Measurements from ENCODE around the gene RPS2.
"Not testable (repeated sequence)": the region's sequence is repeated elsewhere in the genome, so short reads cannot be mapped to it uniquely, and the experiment has no call there.

The RPS2 gene

DNA sequence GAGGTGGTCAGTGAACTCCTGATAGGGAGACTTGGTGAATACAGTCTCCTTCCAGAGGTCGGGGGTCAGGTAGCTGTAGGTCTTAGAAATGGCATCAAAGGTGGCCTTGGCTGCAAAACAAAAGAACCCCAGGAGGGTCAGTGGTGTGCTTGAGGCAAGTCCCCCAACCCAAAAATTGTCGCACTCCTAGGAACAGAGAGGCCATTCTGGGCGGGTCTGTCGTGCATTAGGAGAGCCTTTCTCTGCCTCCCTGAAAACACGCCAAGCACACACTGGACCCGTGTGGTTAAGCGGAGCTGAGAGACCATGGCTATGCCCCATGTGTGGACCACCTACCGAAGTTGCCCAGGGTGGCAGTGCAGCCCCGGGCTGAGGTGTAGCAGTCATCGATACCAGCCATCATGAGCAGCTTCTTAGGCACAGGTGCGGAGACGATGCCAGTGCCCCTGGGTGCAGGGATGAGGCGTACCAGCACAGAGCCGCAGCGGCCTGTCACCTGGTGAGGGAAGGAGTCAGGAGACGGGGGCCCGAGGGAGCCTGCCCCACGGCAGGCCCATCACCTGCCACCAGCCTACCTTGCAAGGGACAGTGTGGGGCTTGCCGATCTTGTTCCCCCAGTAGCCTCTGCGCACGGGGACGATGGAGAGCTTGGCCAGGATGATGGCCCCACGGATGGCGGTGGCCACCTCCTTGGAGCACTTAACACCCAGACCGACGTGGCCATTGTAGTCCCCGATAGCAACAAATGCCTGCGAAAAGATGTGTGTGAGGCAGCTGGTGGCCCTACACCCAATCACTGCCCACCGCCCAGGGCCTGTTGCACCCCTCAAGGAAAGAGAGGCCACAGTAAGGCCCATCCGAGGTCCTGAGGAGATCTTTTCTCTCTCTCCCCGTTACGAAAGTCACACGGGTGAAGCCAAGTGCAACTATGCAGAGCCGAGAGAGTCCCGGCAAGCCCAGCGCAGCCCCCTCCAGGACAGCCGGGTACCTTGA lies 2.2 kb downstream of the RPS2 start:
- not testable (repeated sequence) for DNase-seq

DNA sequence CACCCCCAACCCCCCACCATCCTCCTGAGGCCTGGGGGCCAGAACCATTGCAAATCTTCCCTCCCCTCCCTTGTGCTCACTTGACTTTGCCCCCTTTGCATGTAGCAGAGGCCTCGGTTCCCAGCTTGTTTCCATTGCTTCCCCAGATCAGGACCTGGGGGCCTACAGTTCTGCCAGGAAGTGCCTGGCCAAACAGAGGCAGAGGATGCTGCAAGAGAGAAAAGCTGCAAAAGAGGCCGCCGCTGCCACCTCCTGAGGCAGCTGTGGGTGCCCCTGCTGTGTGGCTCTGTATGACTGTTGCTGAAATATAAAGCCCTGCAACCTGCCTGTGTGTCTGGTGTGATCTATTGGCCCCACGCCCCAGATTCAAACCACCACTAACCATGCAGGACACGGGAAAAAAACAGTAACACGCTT lies 3.0 kb downstream of the RPS2 start:
- DNase-seq, result no peak

DNA sequence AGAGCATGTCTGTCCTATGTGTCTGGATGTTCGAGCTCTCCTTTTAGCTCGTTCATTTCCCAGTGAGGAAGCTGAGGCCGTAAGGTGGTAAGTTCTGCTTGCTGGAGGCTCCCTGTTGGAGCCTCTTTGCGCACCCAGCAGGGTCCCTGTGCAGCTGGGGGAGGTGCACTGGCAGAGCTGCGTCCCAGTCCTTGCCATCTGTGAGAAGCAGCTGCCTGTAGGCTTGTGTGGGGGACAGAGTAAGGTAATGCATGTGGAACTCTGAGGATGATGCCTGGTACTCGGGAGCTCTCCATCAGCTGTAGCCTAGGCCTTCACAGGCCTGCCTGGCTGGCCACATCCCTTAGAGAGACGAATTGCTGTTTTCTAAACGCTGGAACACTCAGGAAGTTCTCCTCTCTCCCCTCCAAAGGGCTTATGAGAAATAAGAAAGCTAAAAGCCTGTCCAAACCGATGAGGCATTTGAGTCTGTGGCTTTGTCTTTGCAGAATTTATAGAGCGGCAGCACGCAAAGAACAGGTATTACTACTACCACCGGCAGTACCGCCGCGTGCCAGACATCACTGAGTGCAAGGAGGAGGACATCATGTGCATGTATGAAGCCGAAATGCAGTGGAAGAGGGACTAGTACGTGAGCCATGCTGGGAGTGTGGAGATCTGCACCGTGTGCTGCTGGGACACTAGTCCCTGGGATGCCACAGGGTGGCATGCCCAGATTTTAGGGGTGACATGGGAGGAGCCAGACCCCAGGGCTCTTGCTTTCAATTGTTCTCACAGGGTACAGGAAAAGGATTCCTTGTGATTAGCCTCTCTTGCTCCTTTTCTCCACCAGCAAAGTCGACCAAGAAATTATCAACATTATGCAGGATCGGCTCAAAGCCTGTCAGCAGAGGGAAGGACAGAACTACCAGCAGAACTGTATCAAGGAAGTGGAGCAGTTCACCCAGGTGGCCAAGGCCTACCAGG lies 3.7 kb downstream of the RPS2 start:
- DNase-seq, result peak; percentile 38

DNA sequence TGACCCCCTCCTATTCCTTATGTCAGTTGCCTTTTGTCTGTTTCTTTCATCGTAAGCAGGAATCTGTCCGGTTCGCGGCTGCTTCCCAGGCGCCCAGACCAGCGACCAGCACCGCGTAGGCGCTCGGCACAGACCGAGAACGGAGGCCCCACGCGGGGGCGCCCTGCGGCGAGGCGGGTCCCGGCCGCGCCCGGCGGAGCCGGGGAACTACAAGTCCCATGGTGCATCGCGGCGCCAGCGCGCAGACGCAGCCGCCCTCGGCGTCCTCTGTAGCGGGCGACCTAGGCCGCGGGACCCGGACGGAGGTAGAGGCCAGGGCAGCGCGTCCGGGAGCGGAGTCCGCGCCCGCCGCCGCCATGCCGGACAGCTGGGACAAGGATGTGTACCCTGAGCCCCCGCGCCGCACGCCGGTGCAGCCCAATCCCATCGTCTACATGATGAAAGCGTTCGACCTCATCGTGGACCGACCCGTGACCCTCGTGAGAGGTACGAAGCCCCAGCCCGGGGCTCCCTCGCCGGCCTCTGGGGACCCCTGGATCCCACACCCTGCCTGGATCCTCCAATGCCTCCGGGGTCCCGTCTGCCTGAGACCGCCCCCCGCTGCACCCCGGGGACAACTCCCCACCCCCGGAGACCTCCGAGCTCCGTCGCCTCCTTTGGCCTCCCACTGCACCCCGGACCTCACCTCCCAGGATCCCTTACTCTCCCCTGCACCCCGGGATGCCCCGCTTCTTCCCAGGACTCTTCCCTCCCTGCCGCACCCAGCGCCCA lies 5.2 kb downstream of the RPS2 start, which contains the start of gene NDUFB10:
Gene NDUFB10, plus strand, starts transcription at position 270 of the 771 bp plus-strand sequence. Its CDS starts 87 bp downstream, at position 357.
- DNase-seq, result peak; percentile 93

DNA sequence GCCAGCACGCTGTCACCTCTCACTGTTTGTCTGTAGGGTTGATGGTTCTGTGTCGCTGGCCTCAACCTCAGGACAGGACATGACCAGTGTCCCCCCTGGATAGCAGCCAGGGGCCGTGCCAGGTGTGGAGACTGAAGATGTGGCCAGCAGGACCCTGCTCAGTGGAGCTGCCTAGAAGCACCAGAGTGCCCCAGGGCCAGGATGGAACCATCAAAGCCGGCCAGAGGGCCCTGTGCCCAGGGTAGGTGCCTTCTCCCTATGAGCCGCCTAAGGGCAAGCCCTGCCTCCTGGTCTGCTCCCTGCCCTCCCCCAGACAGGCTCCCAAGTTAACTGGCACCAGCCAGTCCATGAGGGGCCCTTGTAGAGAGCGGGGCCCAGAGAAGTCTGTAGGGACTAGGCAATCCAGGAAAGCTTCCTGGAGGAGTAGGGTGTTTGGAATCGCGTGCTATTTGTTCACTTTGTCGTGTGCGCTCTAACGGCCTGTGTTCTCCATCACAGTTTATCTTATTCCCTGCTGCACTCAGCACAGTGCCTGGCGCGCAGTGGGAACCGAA lies 5.8 kb downstream of the RPS2 start:
- no peak for DNase-seq

DNA sequence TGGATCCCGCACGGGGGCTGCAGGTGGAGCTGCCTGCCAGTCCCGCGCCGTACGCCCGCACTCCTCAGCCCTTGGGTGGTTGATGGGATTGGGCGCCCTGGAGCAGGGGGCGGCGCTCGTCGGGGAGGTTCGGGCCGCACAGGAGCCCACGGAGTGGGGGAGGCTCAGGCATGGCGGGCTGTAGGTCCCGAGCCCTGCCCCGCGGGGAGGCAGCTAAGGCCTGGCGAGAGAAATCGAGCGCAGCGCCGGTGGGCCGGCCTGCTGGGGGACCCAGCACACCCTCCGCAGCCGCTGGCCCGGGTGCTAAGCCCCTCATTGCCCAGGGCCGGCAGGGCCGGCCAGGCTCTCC lies 6.5 kb downstream of the RPS2 start:
- DNase-seq, result not testable (repeated sequence)

DNA sequence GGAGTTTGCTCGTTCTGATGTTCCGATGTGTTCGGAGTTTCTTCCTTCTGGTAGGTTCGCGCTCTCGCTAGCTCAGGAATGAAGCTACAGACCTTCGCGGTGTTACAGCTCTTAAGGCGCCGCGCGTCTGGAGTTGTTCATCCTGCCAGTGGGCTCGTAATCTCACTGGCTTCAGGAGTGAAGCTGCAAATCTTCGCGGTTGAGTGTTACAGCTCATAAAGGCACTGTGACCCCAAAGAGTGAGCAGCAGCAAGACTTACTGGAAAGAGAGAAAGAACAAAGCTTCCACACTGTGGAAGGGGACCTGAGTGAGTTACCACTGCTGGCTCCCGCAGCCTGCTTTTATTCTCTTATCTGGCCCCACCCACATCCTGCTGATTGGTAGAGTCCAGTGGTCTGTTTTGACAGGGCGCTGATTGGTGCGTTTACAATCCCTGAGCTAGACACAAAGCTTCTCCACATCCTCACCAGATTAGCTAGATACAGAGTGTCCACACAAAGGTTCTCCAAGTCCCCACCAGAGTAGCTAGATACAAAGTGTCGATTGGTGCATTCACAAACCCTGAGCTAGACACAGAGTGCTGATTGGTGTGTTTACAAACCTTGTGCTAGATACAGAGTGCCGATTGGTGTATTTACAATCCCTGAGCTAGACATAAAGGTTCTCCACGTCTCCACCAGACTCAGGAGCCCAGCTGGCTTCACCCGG lies 7.0 kb downstream of the RPS2 start:
- DNase-seq, result not testable (repeated sequence)

DNA sequence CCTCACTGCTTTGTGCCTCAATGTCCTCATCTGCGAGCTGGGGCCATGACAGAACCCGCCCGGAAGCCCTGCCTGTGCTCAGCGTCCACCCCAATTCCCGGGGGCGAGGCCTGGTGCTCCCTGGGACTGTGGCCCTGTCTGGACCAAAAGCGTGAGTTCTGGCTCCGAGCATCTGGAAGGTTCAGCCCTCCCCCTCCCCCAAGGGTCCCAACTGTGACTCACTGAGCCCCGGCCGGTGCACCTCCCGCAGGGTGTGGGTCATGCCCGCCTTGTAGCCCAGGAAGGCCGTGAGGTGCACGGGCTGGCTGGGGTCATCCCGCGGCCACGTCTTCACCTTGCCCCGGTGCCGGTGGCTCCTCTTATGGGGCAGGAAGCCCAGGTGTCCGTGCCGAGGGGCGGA lies 10.9 kb downstream of the RPS2 start:
- no peak for DNase-seq

DNA sequence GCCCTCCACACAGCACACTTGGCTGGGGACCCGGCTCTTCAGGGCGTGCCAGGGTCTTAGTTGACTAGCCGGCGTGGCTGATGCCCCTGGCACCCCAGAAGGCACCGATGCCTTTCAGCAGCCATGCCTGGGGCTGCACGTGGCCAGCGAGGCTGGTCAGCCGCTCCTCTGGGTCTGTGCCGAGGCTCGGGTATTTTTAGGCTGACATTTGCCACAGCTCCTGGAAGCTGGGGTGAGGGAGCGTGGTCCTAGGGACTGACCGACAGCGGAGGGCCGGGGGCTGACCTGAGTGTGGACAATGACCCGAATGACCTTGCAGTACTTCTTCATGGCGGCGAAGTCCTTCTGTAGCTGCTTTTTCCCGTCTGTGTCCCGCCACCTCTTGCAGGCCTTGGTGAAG lies 14.1 kb downstream of the RPS2 start:
- no peak for DNase-seq

DNA sequence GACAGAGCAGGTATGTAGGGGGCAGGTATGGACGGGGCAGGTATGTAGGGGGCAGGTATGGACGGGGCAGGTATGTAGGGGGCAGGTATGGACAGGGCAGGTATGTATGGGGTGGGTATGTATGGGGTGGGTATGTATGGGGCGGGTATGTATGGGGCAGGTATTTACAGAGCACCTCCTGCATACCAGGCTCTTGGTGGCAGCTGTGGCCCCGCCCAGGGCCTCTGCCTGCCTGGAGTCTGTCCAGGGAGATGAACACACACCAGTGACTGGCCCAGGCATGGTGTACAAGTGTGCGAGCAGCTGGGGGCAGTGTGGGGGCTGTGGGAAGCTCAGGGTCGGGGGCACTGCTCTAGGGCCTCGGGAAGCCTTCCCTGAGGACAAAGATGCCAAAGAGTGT lies 14.6 kb downstream of the RPS2 start:
- DNase-seq, result no peak

DNA sequence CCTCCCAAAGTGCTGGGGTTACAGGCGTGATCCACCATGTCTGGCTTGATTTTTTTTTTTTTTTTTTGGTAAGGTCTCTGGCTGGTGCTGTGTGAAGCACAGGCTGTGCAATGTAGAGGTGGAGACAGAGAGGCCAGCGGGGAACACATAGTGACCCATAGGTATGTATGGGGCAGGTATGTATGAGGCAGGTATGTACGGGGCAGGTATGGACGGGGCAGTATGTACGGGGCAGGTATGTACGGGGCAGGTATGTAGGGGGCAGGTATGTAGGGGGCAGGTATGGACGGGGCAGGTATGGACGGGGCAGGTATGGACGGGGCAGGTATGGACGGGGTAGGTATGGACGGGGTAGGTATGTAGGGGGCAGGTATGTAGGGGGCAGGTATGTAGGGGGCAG lies 15.1 kb downstream of the RPS2 start:
- no peak for DNase-seq

DNA sequence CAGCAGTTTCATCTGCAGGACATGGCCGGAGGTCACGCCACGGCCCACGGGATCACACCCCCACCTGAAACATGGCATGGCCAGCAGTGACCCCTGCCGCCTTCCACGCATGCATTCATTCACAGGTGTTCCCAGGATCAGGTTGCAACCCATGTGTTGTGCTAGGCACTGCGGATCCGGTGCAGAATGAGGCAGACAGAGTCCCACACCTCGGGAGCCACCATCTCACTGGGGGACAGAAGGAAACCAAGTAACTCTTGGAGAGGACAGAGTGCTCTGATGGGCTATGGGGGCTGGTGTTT lies 17.3 kb downstream of the RPS2 start:
- DNase-seq, result no peak

DNA sequence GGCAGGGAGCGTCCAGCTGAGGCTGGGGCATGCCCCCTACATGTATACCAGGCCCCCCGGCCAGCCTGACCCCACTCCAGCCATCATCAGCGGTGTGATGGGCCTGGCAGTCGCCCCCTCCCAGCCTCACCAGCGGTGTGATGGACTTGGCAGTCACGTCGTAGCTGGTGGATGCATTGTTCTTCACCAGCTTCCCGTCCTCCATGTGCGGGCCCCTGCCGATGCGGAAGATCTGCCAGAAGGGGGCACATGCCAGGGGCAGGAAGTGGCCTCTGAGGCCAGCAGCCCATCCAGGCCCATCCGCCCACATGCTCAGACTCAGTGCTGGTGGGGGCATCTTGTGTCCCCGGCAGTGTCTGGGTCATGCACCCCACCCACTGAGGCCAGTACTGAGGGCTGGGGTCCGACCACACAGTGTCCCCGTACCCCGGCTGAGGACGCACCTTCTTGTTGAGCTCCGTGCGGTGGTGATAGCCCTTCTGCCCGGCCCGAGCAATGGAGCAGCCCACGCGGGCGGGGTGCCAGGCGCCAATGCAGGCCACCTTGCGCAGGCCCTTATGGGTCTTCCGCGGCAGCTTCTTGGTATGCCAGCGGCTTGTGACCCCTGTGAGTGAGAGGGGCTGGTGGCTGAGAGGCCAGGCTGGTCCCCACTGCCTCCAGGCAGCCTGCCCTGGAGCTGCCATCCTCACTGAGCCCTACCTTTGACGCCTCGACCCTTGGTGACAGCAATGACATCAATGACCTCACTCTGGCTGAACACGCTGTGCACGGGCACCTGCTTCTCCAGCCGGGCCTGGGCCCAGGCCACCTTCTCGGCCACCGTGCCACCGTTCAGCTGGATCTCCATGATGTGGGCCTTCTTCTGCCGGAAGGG lies 17.9 kb downstream of the RPS2 start:
- DNase-seq, result no peak

DNA sequence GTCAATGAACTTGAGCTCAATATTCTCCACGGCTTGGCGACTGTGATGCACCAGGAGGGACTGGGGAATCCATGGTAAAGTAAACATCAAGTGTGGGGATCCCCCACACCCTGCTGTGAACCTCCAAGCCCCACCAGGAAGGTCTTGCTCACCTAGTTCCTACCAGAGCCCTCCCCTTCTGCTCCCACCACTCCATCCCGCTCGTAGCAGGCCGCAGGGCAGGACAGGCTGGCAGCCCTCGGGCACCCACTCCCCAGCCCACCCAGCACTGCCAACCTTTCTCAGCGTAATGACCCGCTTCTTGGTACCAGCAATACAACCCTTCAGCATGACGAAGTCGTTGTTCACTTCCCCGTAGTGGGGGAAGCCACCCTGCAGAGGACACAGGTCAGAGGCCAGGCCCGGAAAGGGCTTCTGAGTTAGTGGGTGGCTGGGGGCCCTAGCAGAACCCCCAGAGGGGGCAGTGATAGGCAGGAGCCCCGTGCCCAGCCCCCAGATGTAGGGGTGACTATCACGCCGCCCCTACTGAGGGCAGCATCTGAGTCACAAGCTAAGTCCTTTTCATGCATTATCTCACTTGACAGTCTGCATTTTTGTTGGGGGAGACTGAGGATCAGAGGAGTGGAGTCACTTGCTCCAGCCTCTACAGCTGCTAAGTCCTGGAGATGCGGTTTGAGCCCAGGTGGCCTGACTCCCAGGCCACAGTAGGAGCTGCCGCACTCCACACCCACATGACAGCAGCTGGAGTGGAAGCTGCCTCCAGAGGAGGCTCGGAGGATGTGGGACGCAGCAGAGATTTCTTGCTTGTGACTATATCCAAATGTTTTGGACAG lies 18.9 kb downstream of the RPS2 start:
- DNase-seq, result no peak

DNA sequence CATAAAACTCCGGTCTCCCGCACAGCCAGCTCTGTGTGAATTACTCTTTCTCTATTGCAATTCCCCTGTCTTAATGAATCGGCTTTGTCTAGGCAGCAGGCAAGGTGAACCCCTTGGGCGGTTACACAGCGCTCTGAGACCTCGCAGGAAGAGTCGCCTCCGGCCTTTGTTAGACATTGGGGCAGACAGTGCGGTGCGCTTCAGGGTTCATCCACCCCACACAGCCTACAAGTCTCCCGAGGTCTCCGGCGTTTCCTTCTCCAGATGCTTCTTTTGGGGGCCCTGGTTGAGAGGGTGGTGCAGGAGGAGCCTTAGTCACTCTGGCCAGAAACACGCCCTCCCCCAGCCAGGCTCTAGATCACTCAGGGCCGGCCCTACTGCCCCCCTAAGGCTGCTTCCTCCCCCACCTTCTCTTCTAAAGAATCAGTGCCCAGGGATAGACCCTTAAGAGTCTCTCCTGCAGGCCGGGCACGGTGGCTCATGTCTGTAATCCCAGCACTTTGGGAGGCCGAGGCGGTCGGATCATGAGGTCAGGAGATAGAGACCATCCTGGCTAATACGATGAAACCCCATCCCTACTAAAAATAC lies 19.9 kb downstream of the RPS2 start:
- DNase-seq, result no peak

DNA sequence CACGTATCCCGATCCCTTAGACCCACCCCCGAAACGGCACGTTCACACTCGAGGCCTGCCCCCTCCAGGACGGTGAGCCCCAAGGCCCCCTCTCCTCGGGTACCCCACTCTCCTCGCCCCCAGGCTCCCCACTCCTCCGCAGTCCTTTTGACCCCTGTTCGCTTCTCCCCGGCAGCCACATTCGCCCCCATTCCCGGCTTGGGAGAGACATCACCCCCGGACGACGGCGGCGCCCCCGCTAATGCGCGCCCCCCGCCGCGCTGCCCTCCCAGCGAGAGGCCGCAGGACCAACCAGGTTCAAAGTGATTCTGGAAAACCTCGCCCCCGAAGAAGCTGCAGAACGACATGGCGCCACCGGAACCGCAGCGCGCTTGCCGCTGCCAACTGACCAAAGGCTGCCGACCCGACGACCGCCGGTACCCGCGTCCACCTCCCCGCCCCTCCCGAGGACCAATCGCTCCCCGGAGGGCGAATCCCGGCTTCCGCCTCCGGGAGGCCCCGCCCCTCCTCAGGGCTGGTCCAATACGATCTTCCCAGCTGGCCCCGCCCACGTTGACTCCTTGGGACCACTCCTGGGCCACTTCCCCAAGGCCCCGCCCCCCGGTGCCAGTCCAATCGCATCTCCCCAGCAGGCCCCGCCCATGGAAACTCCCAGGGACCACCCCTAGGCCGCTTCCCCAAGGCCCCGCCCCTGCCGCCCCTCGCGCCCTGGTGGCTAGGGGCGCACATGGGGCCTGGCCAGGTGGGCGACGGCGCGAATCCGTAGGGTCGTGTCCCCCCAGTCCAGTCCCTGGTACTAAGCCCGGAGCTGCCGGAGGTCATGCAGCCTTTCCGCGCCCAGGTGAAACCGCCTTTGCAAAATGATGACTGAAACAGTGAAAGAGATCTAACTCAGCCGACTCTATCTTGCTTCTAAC lies 21.6 kb downstream of the RPS2 start, which contains the start of gene MSRB1:
Gene MSRB1, minus strand, starts transcription at position 390 of the 917 bp plus-strand sequence. Its CDS starts 43 bp downstream, at position 347.
- DNase-seq, result peak; percentile 100

DNA sequence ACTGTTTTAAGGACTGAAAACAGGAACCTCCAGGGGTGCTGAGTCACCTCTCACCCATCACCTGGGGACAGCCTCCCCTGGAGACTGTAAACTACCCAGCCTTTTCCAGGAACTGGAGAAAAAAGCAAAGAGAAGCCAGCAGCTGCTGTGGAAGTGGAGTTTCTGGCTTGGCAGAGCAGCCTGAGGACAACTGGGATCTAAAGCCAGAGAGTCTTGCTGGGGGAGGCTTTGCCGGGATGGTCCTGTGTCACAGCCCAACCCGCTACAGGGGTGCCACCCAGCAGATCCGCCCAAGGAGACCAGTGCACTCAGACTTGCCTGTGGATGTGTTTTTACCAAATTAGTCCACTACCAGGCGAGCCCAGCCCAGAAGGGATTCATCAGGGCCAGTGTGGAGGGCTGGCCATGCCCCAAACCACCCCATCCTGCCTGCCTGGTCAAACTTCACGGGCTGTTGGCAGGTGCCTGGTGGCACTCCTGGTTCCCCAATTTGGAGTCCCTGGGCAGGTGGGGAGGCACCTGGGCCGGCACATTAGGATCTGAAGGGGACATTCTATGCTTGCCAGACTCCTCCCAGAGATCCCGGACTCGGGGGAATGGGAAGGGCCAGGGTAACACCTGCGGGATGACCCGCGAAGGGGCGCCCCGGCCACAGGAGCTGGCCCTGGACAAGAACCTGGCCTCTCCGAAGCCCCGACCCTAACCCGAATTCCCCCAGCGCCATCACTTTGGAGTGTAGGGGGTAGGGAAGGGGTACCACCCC lies 22.4 kb downstream of the RPS2 start:
- DNase-seq, result no peak
